AG04450 (cell line): ENCODE data around the gene SLC6A20. TPM values are rescaled to one million over a fixed set of nuclear protein-coding genes. Genes with fewer than 3 reads are reported as not detected.

Experiments used
- CTCF ChIA-PET: fragments of 300-600, 350-600 bp; formaldehyde crosslinking; extraction: SDS; loops from one replicate; lab custom pipeline; 2022; ENCODE audit warnings: antibody characterized with exemption, inconsistent platforms; lab: Charles Lee
- POLR2A ChIA-PET: fragments of 350-600 bp; formaldehyde crosslinking; extraction: SDS; loops from one replicate; lab custom pipeline; 2021; ENCODE audit warnings: antibody characterized with exemption, inconsistent platforms; lab: Yijun Ruan, JAX
- DNase-seq: peaks from one replicate; pipeline ENCODE4 v3.0.0-alpha.2; 2011; ENCODE audit warnings: low read depth, low spot score
- H3K27ac ChIP-seq: one replicate; pipeline ENCODE4 v1.5.1; 2012; ENCODE audit warnings: low read depth, low read length, control low read depth
- H3K27me3 ChIP-seq: one replicate; pipeline ENCODE4 v1.6.0; 2012; ENCODE audit warnings: low read length; ENCODE audit not compliant: control insufficient read depth, insufficient read depth
- H3K4me3 ChIP-seq: 2 replicates; pipeline ENCODE4 v1.5.1; 2011; ENCODE audit warnings: mild to moderate bottlenecking, low read depth, low read length, control low read depth
- H3K9me3 ChIP-seq: 2 replicates; pipeline ENCODE4 v1.5.1; 2012; ENCODE audit warnings: low read length; ENCODE audit not compliant: control insufficient read depth, insufficient read depth
- CTCF ChIP-seq: IDR thresholded peaks from 2 replicates; pipeline ENCODE4 v1.5.1; 2011; ENCODE audit warnings: low read depth, low read length, control low read depth, inconsistent platforms
- polyA plus RNA-seq: library from polyadenylated mRNA; depleted of rRNA; stranded (reverse); fragments of >200 nt; gene quantifications from 2 replicates; pipeline ENCODE4 v1.2.3, GENCODE V29; 2011

Gene SLC6A20
- polyA plus RNA-seq, 1 experiment, result not detected

GRCh38 chr3:45803252-45803935 is 7.1 kb upstream of the SLC6A20 start:
- H3K27ac ChIP-seq, result no peak overlapping the region
- H3K4me3 ChIP-seq, result no peak overlapping the region
- CTCF ChIA-PET, result no interaction called here
- POLR2A ChIA-PET, result no interaction called here
- H3K27me3 ChIP-seq, result peaks cover 33% of the 10 kb centered on the region
- DNase-seq, result no peak
- no peak for TF ChIP-seq CTCF
- H3K9me3 ChIP-seq, result no peaks in the 10 kb centered on the region

- ChIA-PET POLR2A (no interaction called here), CTCF (no interaction called here)
- peaks cover 46% of the 10 kb centered on the region for H3K27me3 ChIP-seq
- H3K4me3 ChIP-seq, result no peak overlapping the region
- no peak for DNase-seq
- H3K9me3 ChIP-seq, result no peaks in the 10 kb centered on the region
- TF ChIP-seq CTCF, result no peak
- no peak overlapping the region for H3K27ac ChIP-seq
Measured at GRCh38 chr3:45802146-45802545, 5.8 kb upstream of the SLC6A20 start.

- no peak for TF ChIP-seq CTCF
- POLR2A ChIA-PET, result no interaction called here
- Histone ChIP-seq H3K9me3 (peaks cover 4% of the 10 kb centered on the region; the same call in 1 of the 2 replicates), H3K27ac (no peak overlapping the region), H3K4me3 (no peak overlapping the region), H3K27me3 (peaks cover 60% of the 10 kb centered on the region)
- CTCF ChIA-PET, result no interaction called here
- no peak for DNase-seq
Measured at GRCh38 chr3:45800611-45801010, 4.3 kb upstream of the SLC6A20 start.

- Histone ChIP-seq H3K4me3 (no peak overlapping the region), H3K9me3 (peaks cover 4% of the 10 kb centered on the region; the same call in 1 of the 2 replicates), H3K27ac (no peak overlapping the region), H3K27me3 (peaks cover 70% of the 10 kb centered on the region)
- no peak for TF ChIP-seq CTCF
- no peak for DNase-seq
- CTCF ChIA-PET, result no interaction called here
- POLR2A ChIA-PET, result no interaction called here
Measured at GRCh38 chr3:45799586-45799985, 3.2 kb upstream of the SLC6A20 start.

GRCh38 chr3:45798034-45798433 is 1.7 kb upstream of the SLC6A20 start:
- ChIA-PET POLR2A (no interaction called here), CTCF (no interaction called here)
- H3K27ac ChIP-seq, result no peak overlapping the region
- TF ChIP-seq CTCF, result no peak
- DNase-seq, result no peak
- H3K9me3 ChIP-seq, result peaks cover 4% of the 10 kb centered on the region; the same call in 1 of the 2 replicates
- H3K4me3 ChIP-seq, result no peak overlapping the region
- H3K27me3 ChIP-seq, result peaks cover 80% of the 10 kb centered on the region
